Measurements from ENCODE around the gene KRTAP7-1. TPM values are rescaled to one million over a fixed set of nuclear protein-coding genes. Genes with fewer than 3 reads are reported as not detected.

KRTAP7-1 gene
- total RNA-seq = not detected

GRCh38 chr21:30829659-30830058 lies at the start of gene KRTAP7-1:
Gene KRTAP7-1 (minus strand): TSS chr21:30829759. CDS start chr21:30829698, 61 bp downstream.
- Mint-ChIP-seq H3K27me3 (no peaks in the 10 kb centered on the region), H3K27ac (no peak within 1 kb of the TSS), H3K9me3 (no peaks in the 10 kb centered on the region), H3K36me3 (no peaks in the 10 kb centered on the region), H3K4me1 (ENCODE audit: low read depth in 2 of 2) (no peaks in the 10 kb centered on the region), H3K4me3 (no peak within 1 kb of the TSS)
- DNase-seq (ENCODE audit: low spot score) (no peak), ATAC-seq (no peak)

- ATAC-seq = no peak
- DNase-seq (ENCODE audit: low spot score) = no peak
- Mint-ChIP-seq H3K27me3 (peaks cover 0 to 11% of the 10 kb centered on the region in 2 donors), H3K4me3 (no peak overlapping the region), H3K27ac (no peak overlapping the region), H3K36me3 (no peaks in the 10 kb centered on the region), H3K4me1 (ENCODE audit: low read depth in 2 of 2) (no peaks in the 10 kb centered on the region), H3K9me3 (no peaks in the 10 kb centered on the region)
These were observed 45.0 kb upstream of the KRTAP7-1 start for GRCh38 chr21:30874526-30874925.

GRCh38 chr21:30847627-30848500 lies 18.3 kb upstream of the KRTAP7-1 start:
- Mint-ChIP-seq H3K9me3 (no peaks in the 10 kb centered on the region), H3K4me1 (ENCODE audit: low read depth in 2 of 2) (no peaks in the 10 kb centered on the region), H3K27me3 (peaks cover 0 to 13% of the 10 kb centered on the region in 2 donors), H3K4me3 (no peak overlapping the region), H3K36me3 (no peaks in the 10 kb centered on the region), H3K27ac (no peak overlapping the region)
- ATAC-seq (no peak), DNase-seq (ENCODE audit: low spot score) (no peak)

GRCh38 chr21:30842990-30843389 lies 13.4 kb upstream of the KRTAP7-1 start:
- ATAC-seq (no peak), DNase-seq (ENCODE audit: low spot score) (no peak)
- H3K27ac Mint-ChIP-seq = no peak overlapping the region
- no peak overlapping the region for H3K4me3 Mint-ChIP-seq
- H3K36me3 Mint-ChIP-seq = no peaks in the 10 kb centered on the region
- H3K27me3 Mint-ChIP-seq = peaks cover 0 to 15% of the 10 kb centered on the region in 2 donors
- no peaks in the 10 kb centered on the region for H3K4me1 Mint-ChIP-seq (ENCODE audit: low read depth in 2 of 2)
- H3K9me3 Mint-ChIP-seq = peaks cover 3% of the 10 kb centered on the region

GRCh38 chr21:30839304-30839703 lies 9.7 kb upstream of the KRTAP7-1 start:
- Mint-ChIP-seq H3K4me3 (no peak overlapping the region), H3K36me3 (no peaks in the 10 kb centered on the region), H3K4me1 (ENCODE audit: low read depth in 2 of 2) (no peaks in the 10 kb centered on the region), H3K27me3 (peaks cover 0 to 7% of the 10 kb centered on the region in 2 donors), H3K9me3 (peaks cover 3% of the 10 kb centered on the region), H3K27ac (no peak overlapping the region)
- ATAC-seq (no peak), DNase-seq (ENCODE audit: low spot score) (no peak)

GRCh38 chr21:30838536-30838935 lies 9.0 kb upstream of the KRTAP7-1 start:
- Mint-ChIP-seq H3K9me3 (peaks cover 3% of the 10 kb centered on the region), H3K4me1 (ENCODE audit: low read depth in 2 of 2) (no peaks in the 10 kb centered on the region), H3K36me3 (no peaks in the 10 kb centered on the region), H3K4me3 (no peak overlapping the region), H3K27ac (no peak overlapping the region), H3K27me3 (peaks cover 0 to 7% of the 10 kb centered on the region in 2 donors)
- DNase-seq (ENCODE audit: low spot score) = no peak
- no peak for ATAC-seq

- H3K4me3 Mint-ChIP-seq = no peak overlapping the region
- DNase-seq (ENCODE audit: low spot score) (no peak), ATAC-seq (no peak)
- no peaks in the 10 kb centered on the region for H3K4me1 Mint-ChIP-seq (ENCODE audit: low read depth in 2 of 2)
- no peak overlapping the region for H3K27ac Mint-ChIP-seq
- H3K36me3 Mint-ChIP-seq = no peaks in the 10 kb centered on the region
- no peaks in the 10 kb centered on the region for H3K27me3 Mint-ChIP-seq
- no peaks in the 10 kb centered on the region for H3K9me3 Mint-ChIP-seq
These were observed 1.7 kb upstream of the KRTAP7-1 start for GRCh38 chr21:30831194-30831765.

GRCh38 chr21:30818837-30819610 lies 10.5 kb downstream of the KRTAP7-1 start:
- no peaks in the 10 kb centered on the region for H3K4me1 Mint-ChIP-seq (ENCODE audit: low read depth in 2 of 2)
- H3K27ac Mint-ChIP-seq = no peak overlapping the region
- DNase-seq (ENCODE audit: low spot score) (no peak), ATAC-seq (no peak)
- H3K4me3 Mint-ChIP-seq = no peak overlapping the region
- peaks cover 4% of the 10 kb centered on the region for H3K9me3 Mint-ChIP-seq
- peaks cover 0 to 9% of the 10 kb centered on the region in 2 donors for H3K27me3 Mint-ChIP-seq
- H3K36me3 Mint-ChIP-seq = no peaks in the 10 kb centered on the region

- Mint-ChIP-seq H3K4me1 (ENCODE audit: low read depth in 2 of 2) (no peaks in the 10 kb centered on the region), H3K9me3 (peaks cover 4% of the 10 kb centered on the region), H3K36me3 (no peaks in the 10 kb centered on the region), H3K27me3 (peaks cover 0 to 9% of the 10 kb centered on the region in 2 donors), H3K27ac (no peak within 1 kb of the TSS), H3K4me3 (no peak within 1 kb of the TSS)
- ATAC-seq = no peak
- no peak for DNase-seq (ENCODE audit: low spot score)
These were observed 16.4 kb downstream of the KRTAP7-1 start, which contains the start of gene KRTAP8-1 for GRCh38 chr21:30813174-30813573. Gene KRTAP8-1 (minus strand): TSS chr21:30813274. CDS start chr21:30813220, 54 bp downstream.

- Mint-ChIP-seq H3K36me3 (no peaks in the 10 kb centered on the region), H3K27ac (no peak overlapping the region), H3K27me3 (no peaks in the 10 kb centered on the region), H3K9me3 (peaks cover 3% of the 10 kb centered on the region), H3K4me3 (no peak overlapping the region), H3K4me1 (ENCODE audit: low read depth in 2 of 2) (no peaks in the 10 kb centered on the region)
- no peak for ATAC-seq
- DNase-seq (ENCODE audit: low spot score) = no peak
These were observed 29.0 kb downstream of the KRTAP7-1 start for GRCh38 chr21:30800605-30801004.

- DNase-seq (ENCODE audit: low spot score) = no peak
- peaks cover 0 to 7% of the 10 kb centered on the region in 2 donors for H3K27me3 Mint-ChIP-seq
- no peak for ATAC-seq
- no peak overlapping the region for H3K4me3 Mint-ChIP-seq
- no peaks in the 10 kb centered on the region for H3K4me1 Mint-ChIP-seq (ENCODE audit: low read depth in 2 of 2)
- peaks cover 4% of the 10 kb centered on the region for H3K9me3 Mint-ChIP-seq
- H3K36me3 Mint-ChIP-seq = no peaks in the 10 kb centered on the region
- H3K27ac Mint-ChIP-seq = no peak overlapping the region
These were observed 35.8 kb downstream of the KRTAP7-1 start for GRCh38 chr21:30793581-30794314.

GRCh38 chr21:30779249-30779648 lies 50.3 kb downstream of the KRTAP7-1 start:
- Mint-ChIP-seq H3K36me3 (no peaks in the 10 kb centered on the region), H3K27me3 (no peaks in the 10 kb centered on the region), H3K4me3 (no peak overlapping the region), H3K27ac (no peak overlapping the region), H3K4me1 (ENCODE audit: low read depth in 2 of 2) (no peaks in the 10 kb centered on the region), H3K9me3 (peaks cover 11% of the 10 kb centered on the region)
- ATAC-seq = no peak
- DNase-seq (ENCODE audit: low spot score) = no peak

Measured in natural killer cell treated with Interleukin-12 subunit alpha and Interleukin-12 subunit beta and Interleukin-15 and Interleukin-18, amount 100 ng/mL, for 72 hours (primary cell).